PFSK-1 (cell line): Measurements from ENCODE around the gene CD4.
A peak's percentile ranks its signal among the peaks of the same experiment; 100 is the strongest.

ENCODE experiments used
- FOXP2 ChIP-seq: optimal IDR thresholded peaks from 2 replicates; pipeline ENCODE3; 2011; ENCODE audit warnings: borderline replicate concordance, control low read depth, inconsistent platforms; ENCODE audit not compliant: insufficient read depth; ENCODE audit errors: extremely low read length, extremely low read depth
- POLR2AphosphoS5 ChIP-seq: IDR thresholded peaks from 2 replicates; pipeline ENCODE4 v1.6.1; 2012; ENCODE audit warnings: low read depth, mild to moderate bottlenecking, control low read depth, low read length, moderate library complexity
- REST ChIP-seq, 2 experiments: IDR thresholded peaks; 2 replicates each; pipeline versions ENCODE4 v1.6.1 to v1.8.0; 2011 to 2012; ENCODE audit warnings: low read depth in 2 of 2, low read length in 2 of 2, control low read depth in 1 of 2, inconsistent platforms in 1 of 2, mild to moderate bottlenecking in 1 of 2, moderate library complexity in 1 of 2; ENCODE audit not compliant: insufficient read depth in 1 of 2
- SIN3A ChIP-seq: IDR thresholded peaks from 2 replicates; pipeline ENCODE4 v1.6.1; 2012; ENCODE audit warnings: mild to moderate bottlenecking, low read length, moderate library complexity, borderline replicate concordance; ENCODE audit not compliant: insufficient read depth
- TAF1 ChIP-seq: IDR thresholded peaks from 2 replicates; pipeline ENCODE4 v1.6.1; 2012; ENCODE audit warnings: low read length, control low read depth, borderline replicate concordance; ENCODE audit not compliant: insufficient read depth

The CD4 gene

GRCh38 chr12:6764011-6764828 lies 25.1 kb upstream of the CD4 start:
- TF ChIP-seq REST (IDR thresholded peaks at IDR 0.05; ENCODE audit: insufficient read depth in 1 of 2, low read depth in 2 of 2, low read length in 2 of 2) (no peak), TAF1 (peak; percentile 52; the same call in 1 of the 2 replicates), SIN3A (no peak), FOXP2 (no peak), POLR2AphosphoS5 (no peak)

- TF ChIP-seq POLR2AphosphoS5 (0 out of 2 replicates have a peak, but pooled peaks have one; percentile 34), SIN3A (no peak), FOXP2 (no peak)
Measured at GRCh38 chr12:6765048-6765633, 24.2 kb upstream of the CD4 start.

GRCh38 chr12:6765634-6766581 lies 23.4 kb upstream of the CD4 start, which contains the start of gene PTMS:
PTMS (plus strand) TSS chr12:6766363; CDS start chr12:6766706, 343 bp downstream.
- TF ChIP-seq SIN3A (peak; percentile 61; the same call in 1 of the 2 replicates), POLR2AphosphoS5 (peak; percentile 87), TAF1 (0 out of 2 replicates have a peak, but pooled peaks have one; percentile 64), FOXP2 (no peak), REST (IDR thresholded peaks at IDR 0.05; ENCODE audit: insufficient read depth in 1 of 2, low read depth in 2 of 2, low read length in 2 of 2) (no peak)

GRCh38 chr12:6766651-6767349 lies 22.5 kb upstream of the CD4 start:
- TF ChIP-seq SIN3A (0 out of 2 replicates have a peak, but pooled peaks have one; percentile 55), REST (IDR thresholded peaks at IDR 0.05; ENCODE audit: insufficient read depth in 1 of 2, low read depth in 2 of 2, low read length in 2 of 2) (no peak)
